A549 (cell line): ENCODE data around the gene DDX11. TPM values are rescaled to one million over a fixed set of nuclear protein-coding genes. Genes with fewer than 3 reads are reported as not detected.
"Not testable (repeated sequence)": the region's sequence is repeated elsewhere in the genome, so short reads cannot be mapped to it uniquely, and the experiment has no call there.

Experiments
- ATAC-seq, 2 experiments: fragments of 200-7000 bp in 1 of 2; fragments of >200 bp in 1 of 2; cut with Nextera tagmentation in 1 of 2; cut with Tn5 transposase in 1 of 2; 3 replicates each; pipeline versions ENCODE4 v1.8.0 to v1.9.1; 2018 to 2020; ENCODE audit warnings: mild to moderate bottlenecking in 1 of 2, moderate library complexity in 1 of 2
- CTCF ChIA-PET: fragments of 300-600 bp; sonication (Branson Sonifier 250); formaldehyde crosslinking; extraction: SDS; loops from one replicate; lab custom pipeline; 2021; ENCODE audit warnings: antibody characterized with exemption, inconsistent platforms; lab: Yijun Ruan, JAX
- POLR2A ChIA-PET: fragments of 350-600 bp; formaldehyde crosslinking; extraction: SDS; loops from one replicate; lab custom pipeline; 2021; ENCODE audit warnings: antibody characterized with exemption, inconsistent platforms; lab: Yijun Ruan, JAX
- DNase-seq, 2 experiments: peaks; one replicate each; pipeline versions ENCODE4 v3.0.0 to v3.0.0-alpha.2; 2011 to 2016; ENCODE audit warnings: low read depth in 1 of 2, low spot score in 1 of 2
- FAIRE-seq: peaks from 2 replicates; lab custom pipeline; 2011; peaks lifted over from hg19 to GRCh38; lab: Jason Lieb, UNC
- H3K27ac ChIP-seq, 2 experiments: fragments of >200 bp; sonication (Bioruptor Twin); formaldehyde crosslinking; 3 replicates each; pipeline ENCODE4 v1.5.1; 2016 to 2017
- H3K4me1 ChIP-seq: fragments of >200 bp; sonication (Bioruptor Twin); formaldehyde crosslinking; 3 replicates; pipeline ENCODE4 v1.6.1; 2016
- H3K4me2 ChIP-seq: fragments of >200 bp; sonication (Bioruptor Twin); formaldehyde crosslinking; 3 replicates; pipeline ENCODE4 v1.6.1; 2016
- H3K4me3 ChIP-seq: fragments of >200 bp; sonication (Bioruptor Twin); formaldehyde crosslinking; 3 replicates; pipeline ENCODE4 v1.5.1; 2016
- H3K9me3 ChIP-seq: fragments of >200 bp; sonication (Bioruptor Twin); formaldehyde crosslinking; 3 replicates; pipeline ENCODE4 v1.6.1; 2016
- ATOH8 ChIP-seq: fragments of 250-450 bp; sonication (Bioruptor Pico); IDR thresholded peaks from 2 replicates; pipeline ENCODE4 v1.5.0; 2020; ENCODE audit warnings: low read depth, mild to moderate bottlenecking, moderate library complexity
- BHLHE40 ChIP-seq: IDR thresholded peaks from 2 replicates; pipeline ENCODE4 v1.6.1; 2012; ENCODE audit warnings: low read depth, low read length, inconsistent platforms
- CHD2 ChIP-seq: fragments of 150-350 bp; IDR thresholded peaks from 2 replicates; pipeline ENCODE4 v1.6.1; 2014; ENCODE audit warnings: low read length; ENCODE audit not compliant: partially characterized antibody
- E2F6 ChIP-seq: IDR thresholded peaks from 2 replicates; pipeline ENCODE4 v1.6.1; 2012; ENCODE audit warnings: low read depth, borderline replicate concordance
- EHF ChIP-seq: fragments of 250-450 bp; sonication (Bioruptor Pico); IDR thresholded peaks from 2 replicates; pipeline ENCODE4 v1.5.0; 2020; ENCODE audit warnings: mild to moderate bottlenecking
- ELK1 ChIP-seq: fragments of 150-350 bp; IDR thresholded peaks from 2 replicates; pipeline ENCODE4 v1.6.1; 2014; ENCODE audit warnings: low read depth, mild to moderate bottlenecking, low read length
- GATA3 ChIP-seq: IDR thresholded peaks from 2 replicates; pipeline ENCODE4 v1.6.1; 2012; ENCODE audit warnings: borderline replicate concordance
- HMGXB4 ChIP-seq: fragments of 250-450 bp; sonication (Bioruptor Pico); IDR thresholded peaks from 2 replicates; pipeline ENCODE4 v1.5.0; 2021; ENCODE audit warnings: mild to moderate bottlenecking, moderate library complexity, borderline replicate concordance
- HOXA7 ChIP-seq: fragments of 250-450 bp; sonication (Bioruptor Pico); IDR thresholded peaks from 2 replicates; pipeline ENCODE4 v1.5.0; 2020; ENCODE audit warnings: mild to moderate bottlenecking, moderate library complexity
- JUN ChIP-seq, 2 experiments: fragments of >200 bp; sonication (Bioruptor Twin); formaldehyde crosslinking; IDR thresholded peaks; 2 replicates in 1 of 2; 3 replicates in 1 of 2; pipeline ENCODE4 v1.6.1; 2016 to 2017
- JUNB ChIP-seq: fragments of >200 bp; sonication (Bioruptor Twin); formaldehyde crosslinking; IDR thresholded peaks from 2 replicates; pipeline ENCODE4 v1.6.1; 2016
- MYC ChIP-seq: IDR thresholded peaks from 2 replicates; pipeline ENCODE4 v1.6.1; 2012; ENCODE audit warnings: mild to moderate bottlenecking, inconsistent platforms, low read length, improper control_type of control experiment, borderline replicate concordance
- NFE2L2 ChIP-seq: fragments of 150-350 bp; conservative IDR thresholded peaks from 2 replicates; pipeline ENCODE4 v1.6.1; 2014; ENCODE audit warnings: low read length
- RNF2 ChIP-seq: fragments of 200-600 bp; sonication (generic); IDR thresholded peaks from 2 replicates; pipeline ENCODE4 v1.6.1; 2016; ENCODE audit warnings: low read depth, mild to moderate bottlenecking, antibody characterized with exemption, moderate library complexity, borderline replicate concordance
- TP53 ChIP-seq: fragments of 250-450 bp; sonication (Bioruptor Pico); IDR thresholded peaks from 2 replicates; pipeline ENCODE4 v1.5.0; 2021; ENCODE audit warnings: mild to moderate bottlenecking, moderate library complexity
- ZC3H11A ChIP-seq: fragments of 450-650 bp; IDR thresholded peaks from 2 replicates; pipeline ENCODE4 v1.6.1; 2014; ENCODE audit warnings: antibody characterized with exemption, mild to moderate bottlenecking
- ZFP36 ChIP-seq: fragments of 450-650 bp; IDR thresholded peaks from 2 replicates; pipeline ENCODE4 v1.6.1; 2014; ENCODE audit warnings: borderline replicate concordance; ENCODE audit not compliant: partially characterized antibody
- ZSCAN20 ChIP-seq: fragments of 250-450 bp; sonication (Bioruptor Pico); IDR thresholded peaks from 2 replicates; pipeline ENCODE4 v1.8.0; 2022; ENCODE audit warnings: mild to moderate bottlenecking, moderate library complexity
- WGBS: methylation state at CpG from one replicate; pipeline ENCODE4 v1.1.6; 2017; ENCODE audit errors: missing lambda C conversion rate; 5-methylcytosine and 5-hydroxymethylcytosine counted together
- polyA plus RNA-seq, 4 experiments: library from polyadenylated mRNA; depleted of rRNA in 3 of 4; stranded (reverse); fragments of >200 nt; fragmentation: RNase III in 1 of 4; extraction: RNeasy Plus Mini Kit Qiagen cat#74134 plus additional on column Dnase treatment in 1 of 4; gene quantifications; 2 replicates in 3 of 4; 3 replicates in 1 of 4; pipeline ENCODE4 v1.2.3, GENCODE V29; 2011 to 2017

DDX11 gene
- polyA plus RNA-seq, 2 of the 4 experiments (the other 2 are of a cell fraction) = 36.7 to 69.2 TPM

- Histone ChIP-seq H3K4me3 (no peak overlapping the region), H3K9me3 (no peaks in the 10 kb centered on the region), H3K4me1 (peaks cover 21% of the 10 kb centered on the region), H3K4me2 (no peak overlapping the region), H3K27ac (no peak overlapping the region)
- CTCF ChIA-PET = no interaction called here
- no peak for FAIRE-seq
- WGBS = 94% methylated on average over 8 of the region's 8 CpGs
- TF ChIP-seq HMGXB4 (CRISPR knock-in tag) = no peak
- TF ChIP-seq JUN (IDR thresholded peaks at IDR 0.05) = no peak
- TF ChIP-seq ZC3H11A = no peak
- no peak for TF ChIP-seq BHLHE40
- POLR2A ChIA-PET = no interaction called here
- ATAC-seq = peak; percentile 7 to 8; a peak in 3 of 6 replicates
- no peak for DNase-seq
Observed at GRCh38 chr12:31105668-31106067, 32.0 kb downstream of the DDX11 start.

GRCh38 chr12:31106101-31106803 lies 32.6 kb downstream of the DDX11 start:
- ChIA-PET POLR2A (no interaction called here), CTCF (no interaction called here)
- ATAC-seq = peak in 1 of 2 experiments; percentile 7; a peak in 3 of 6 replicates
- FAIRE-seq = no peak
- 86% methylated on average over 8 of the region's 10 CpGs for WGBS
- no peak overlapping the region for H3K4me3 ChIP-seq
- H3K4me2 ChIP-seq = no peak overlapping the region
- no peak for DNase-seq
- TF ChIP-seq CHD2 = no peak
- TF ChIP-seq ZSCAN20 (CRISPR knock-in tag) = no peak
- TF ChIP-seq EHF (CRISPR knock-in tag) = no peak
- no peak for TF ChIP-seq MYC
- TF ChIP-seq RNF2 = no peak
- no peak for TF ChIP-seq GATA3
- TF ChIP-seq NFE2L2 = no peak
- no peak for TF ChIP-seq ZC3H11A
- TF ChIP-seq ATOH8 = no peak
- TF ChIP-seq E2F6 = no peak
- TF ChIP-seq ELK1 = no peak
- no peak for TF ChIP-seq TP53
- no peak for TF ChIP-seq JUNB
- TF ChIP-seq ZFP36 = no peak
- TF ChIP-seq BHLHE40 = no peak
- TF ChIP-seq HOXA7 (CRISPR knock-in tag) = no peak
- H3K27ac ChIP-seq = no peak overlapping the region
- no peaks in the 10 kb centered on the region for H3K9me3 ChIP-seq
- H3K4me1 ChIP-seq = peaks cover 21% of the 10 kb centered on the region

- H3K4me1 ChIP-seq, H3K27ac ChIP-seq, H3K4me3 ChIP-seq, ATAC-seq, H3K9me3 ChIP-seq, DNase-seq, POLR2A ChIA-PET, H3K4me2 ChIP-seq, FAIRE-seq, CTCF ChIA-PET: not testable (repeated sequence)
- 79% methylated on average over 6 of the region's 6 CpGs for WGBS
Observed at GRCh38 chr12:31109773-31110172, 36.1 kb downstream of the DDX11 start.

GRCh38 chr12:31110263-31110662 lies 36.6 kb downstream of the DDX11 start:
- H3K9me3 ChIP-seq, H3K27ac ChIP-seq, POLR2A ChIA-PET, H3K4me3 ChIP-seq, DNase-seq, ATAC-seq, CTCF ChIA-PET, H3K4me1 ChIP-seq, H3K4me2 ChIP-seq, FAIRE-seq: not testable (repeated sequence)
- 79% methylated on average over 5 of the region's 5 CpGs for WGBS
